H1 (cell line): Measurements from ENCODE around the gene RAB3C. TPM values are rescaled to one million over a fixed set of nuclear protein-coding genes. Genes with fewer than 3 reads are reported as not detected.

Experiments
- CREB1 ChIP-seq: IDR thresholded peaks from 2 replicates; pipeline ENCODE4 v1.6.1; 2012; ENCODE audit warnings: inconsistent platforms
- USF2 ChIP-seq: IDR thresholded peaks from 2 replicates; pipeline ENCODE4 v1.6.1; 2011; ENCODE audit warnings: low read length, improper control_type of control experiment
- polyA plus RNA-seq, 7 experiments: library from polyadenylated mRNA; depleted of rRNA in 3 of 7; stranded (reverse) in 5 of 7; unstranded in 2 of 7; fragments of >200 nt in 5 of 7; fragments of 200-250 nt in 2 of 7; gene quantifications; 1 replicate in 5 of 7; 2 replicates in 1 of 7; 4 replicates in 1 of 7; pipeline versions ENCODE4 v1.2.1 to v1.2.3, GENCODE V29; 2011 to 2013; ENCODE audit warnings: missing spikeins in 2 of 7, mixed read lengths in 2 of 7
- total RNA-seq: library from RNA; stranded (reverse); fragmentation: NEBNext Ultra II Directional; extraction: Animal tissue kit (Norgen Biotek cat#: 25700); gene quantifications from 2 replicates; pipeline ENCODE4 v1.2.1, GENCODE V29; 2021

RAB3C gene
- total and polyA plus RNA-seq, 2 of the 8 experiments (the other 6 are each of a cell fraction or from before 2014, with no cell fraction given), result 14.7 to 18.3 TPM

DNA sequence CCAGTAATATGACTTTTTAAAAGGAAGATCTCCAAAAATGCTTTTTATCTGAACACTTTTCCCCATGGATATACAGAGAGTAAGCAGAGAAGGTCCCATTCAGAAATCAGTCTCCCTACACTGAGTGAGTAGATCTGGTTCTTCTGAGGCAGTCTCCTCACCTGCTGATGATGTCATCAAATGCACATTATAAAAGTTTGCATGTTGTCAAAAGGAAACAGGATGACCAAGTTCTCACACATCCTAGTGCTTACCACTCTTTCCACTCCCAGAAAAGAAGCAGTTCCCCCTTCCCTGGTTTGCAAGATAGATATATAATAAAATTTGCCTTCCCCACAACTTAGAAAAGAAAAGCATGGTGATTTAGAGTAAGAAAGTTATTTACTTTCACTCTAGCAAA is 180.5 kb downstream of the RAB3C start (continued):
- no peak for TF ChIP-seq USF2
- TF ChIP-seq CREB1, result no peak
- TF ChIP-seq, all 59 proteins: peak for 0
